Panc1 (cell line): ENCODE data around the gene AHRR. TPM values are rescaled to one million over a fixed set of nuclear protein-coding genes. Genes with fewer than 3 reads are reported as not detected.

Experiments used
- ATAC-seq: fragments of 200-7000 bp; cut with Tn5 transposase; 2 replicates; pipeline ENCODE4 v1.9.1; 2020; ENCODE audit warnings: mild to moderate bottlenecking, moderate library complexity
- BruUV-seq: library from RNA; stranded (reverse); fragments of 400-500 nt; replicated peaks from 2 replicates; lab custom pipeline; 2021; lab: Mats Ljungman, UMichigan
- CTCF ChIA-PET: fragments of 300-600 bp; sonication (Branson Sonifier 250); formaldehyde crosslinking; loops from one replicate; lab custom pipeline; 2022; ENCODE audit warnings: antibody characterized with exemption; lab: Charles Lee
- POLR2A ChIA-PET: fragments of 300-600 bp; sonication (Branson Sonifier 250); formaldehyde crosslinking; loops from one replicate; lab custom pipeline; 2022; ENCODE audit warnings: antibody characterized with exemption; lab: Charles Lee
- DNase-seq: peaks from one replicate; pipeline ENCODE4 v3.0.0-alpha.2; 2010; ENCODE audit warnings: low read depth, low spot score
- H3K27ac ChIP-seq: 2 replicates; pipeline ENCODE4 v1.5.1; 2011; ENCODE audit warnings: mild to moderate bottlenecking, low read length, inconsistent platforms
- H3K27me3 ChIP-seq: fragments of 200-500 bp; sonication (Bioruptor generic); 2 replicates; pipeline ENCODE4 v1.6.0; 2014; ENCODE audit warnings: low read length, inconsistent platforms; ENCODE audit not compliant: control insufficient read depth, insufficient read depth
- H3K36me3 ChIP-seq: fragments of 200-500 bp; sonication (Bioruptor generic); 2 replicates; pipeline ENCODE4 v1.5.1; 2014; ENCODE audit warnings: inconsistent platforms, mild to moderate bottlenecking, low read length, moderate library complexity; ENCODE audit not compliant: control insufficient read depth, insufficient read depth
- H3K4me1 ChIP-seq: 2 replicates; pipeline ENCODE4 v1.5.1; 2011; ENCODE audit warnings: inconsistent platforms, mild to moderate bottlenecking, low read length, moderate library complexity; ENCODE audit not compliant: control insufficient read depth, insufficient read depth
- H3K4me3 ChIP-seq, 2 experiments: 2 replicates each; pipeline ENCODE4 v1.5.1; 2011 to 2012; ENCODE audit warnings: low read depth in 2 of 2, low read length in 2 of 2, mild to moderate bottlenecking in 2 of 2, inconsistent platforms in 1 of 2, moderate library complexity in 1 of 2
- H3K9me3 ChIP-seq: fragments of 200-500 bp; sonication (Bioruptor generic); 2 replicates; pipeline ENCODE4 v1.5.1; 2014; ENCODE audit warnings: low read depth, mild to moderate bottlenecking, inconsistent platforms, low read length, moderate library complexity; ENCODE audit not compliant: control insufficient read depth, insufficient read depth
- POLR2AphosphoS5 ChIP-seq: IDR thresholded peaks from 2 replicates; pipeline ENCODE4 v1.6.1; 2012; ENCODE audit warnings: mild to moderate bottlenecking, low read depth, low read length, moderate library complexity
- SIN3A ChIP-seq: IDR thresholded peaks from 2 replicates; pipeline ENCODE4 v1.6.1; 2012; ENCODE audit warnings: low read depth, mild to moderate bottlenecking, low read length, moderate library complexity, borderline replicate concordance; ENCODE audit not compliant: insufficient read depth
- TCF7L2 ChIP-seq: IDR thresholded peaks from 2 replicates; pipeline ENCODE4 v1.6.1; 2011; ENCODE audit warnings: mild to moderate bottlenecking, low read depth, low read length, inconsistent platforms
- in situ Hi-C: cut with HindIII; loops from 2 replicates; pipeline ENCODE4 v1.10.0; 2016; ENCODE audit warnings: low sequenced_read_pairs, low pct_unique_long_range_greater_than_20kb
- intact Hi-C: fragments of 100-400 bp; cut with micrococcal nuclease; formaldehyde crosslinking; loops from one replicate; pipeline ENCODE4 v1.10.0; 2022; ENCODE audit not compliant: unreplicated experiment
- total RNA-seq: library from RNA; stranded (reverse); gene quantifications from one replicate; pipeline ENCODE4 v1.2.1, GENCODE V29; 2021; ENCODE audit not compliant: unreplicated experiment
- TF ChIP-seq, protein P1 (sequence below): fragments of 450-650 bp; IDR thresholded peaks from 2 replicates; pipeline ENCODE4 v1.5.1; 2017; ENCODE audit warnings: mild to moderate bottlenecking
- TF ChIP-seq, protein P2 (sequence below), 2 experiments: IDR thresholded peaks; 2 replicates each; pipeline ENCODE4 v1.6.1; 2011 to 2012; ENCODE audit warnings: low read depth in 2 of 2, control low read depth in 1 of 2, low read length in 1 of 2, mild to moderate bottlenecking in 1 of 2, moderate library complexity in 1 of 2; ENCODE audit not compliant: insufficient read depth in 1 of 2

The AHRR gene
- total RNA-seq, 1 experiment from 2014 or later = 23.6 TPM

DNA sequence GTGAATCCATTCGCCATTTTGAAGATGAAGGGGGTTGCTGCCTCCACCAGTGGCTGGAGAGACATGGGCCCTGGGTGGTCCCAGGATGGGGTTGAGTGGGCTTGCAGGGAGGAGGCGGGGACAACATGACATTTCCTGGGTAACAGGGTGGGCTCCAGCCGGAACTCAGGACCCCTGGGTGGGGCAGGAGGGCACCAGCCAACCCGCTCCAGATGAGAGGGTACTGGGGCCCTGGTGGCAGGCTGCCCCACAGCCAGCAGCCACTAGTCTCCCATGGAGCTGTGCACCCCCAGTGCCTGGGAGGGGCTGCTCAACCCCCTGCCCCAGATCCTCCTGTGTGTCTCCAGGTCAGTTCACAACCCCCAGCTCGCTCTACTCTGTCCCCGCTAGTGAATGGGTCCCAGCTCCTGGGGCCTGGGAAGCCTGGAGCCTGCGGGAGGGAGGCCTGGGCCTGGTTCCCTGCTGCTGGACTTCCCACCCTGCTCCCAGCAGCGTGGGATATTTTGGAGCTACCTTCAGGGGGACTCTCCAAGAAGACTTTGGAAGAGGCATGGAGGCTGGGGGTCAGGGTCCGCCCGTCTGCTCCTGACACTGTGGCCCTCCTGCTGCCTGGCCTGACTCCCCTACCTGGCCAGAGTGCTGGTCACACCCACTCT is 55.9 kb downstream of the AHRR start:
- CTCF ChIA-PET = no interaction called here
- no peak for ATAC-seq
- BruUV-seq = no TSS peak

DNA sequence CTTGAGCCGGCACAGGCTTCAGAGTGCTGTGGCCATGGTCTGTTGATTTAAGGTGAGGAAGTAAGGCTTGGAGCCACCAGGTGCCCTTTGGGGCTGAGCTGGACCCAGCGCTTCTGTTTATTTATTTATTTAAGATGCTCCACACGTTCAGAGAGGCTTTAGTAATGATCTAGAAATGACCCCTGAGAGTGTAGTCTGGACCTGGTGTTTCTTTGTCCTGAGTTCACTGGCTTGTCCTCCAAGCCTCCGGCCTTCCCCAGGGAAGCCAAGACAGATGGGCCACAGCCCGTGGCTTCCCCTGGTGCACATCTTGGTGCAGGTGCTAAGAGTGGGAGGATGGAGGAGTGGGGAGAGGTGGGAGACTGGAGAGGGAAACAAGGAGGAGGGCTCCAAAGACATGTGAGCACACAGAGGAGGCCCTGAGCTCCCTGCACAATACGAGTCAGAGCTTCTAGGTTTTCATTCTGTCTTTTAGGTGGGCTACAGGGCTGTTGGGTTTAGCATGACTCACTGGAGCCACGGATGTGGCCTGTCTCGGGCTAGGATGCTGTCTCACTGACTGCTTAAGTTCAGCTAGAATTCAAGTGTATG is 56.9 kb downstream of the AHRR start:
- CTCF ChIA-PET = no interaction called here
- H3K4me3 ChIP-seq = no peak overlapping the region
- H3K27me3 ChIP-seq = no peaks in the 10 kb centered on the region
- intact Hi-C loops = no loop called here
- no peak for DNase-seq
- no peaks in the 10 kb centered on the region for H3K36me3 ChIP-seq
- H3K9me3 ChIP-seq = no peaks in the 10 kb centered on the region
- ATAC-seq = peak; percentile 29; the same call in 1 of the 2 replicates
- H3K4me1 ChIP-seq = no peaks in the 10 kb centered on the region
- TF ChIP-seq, protein P1, sequence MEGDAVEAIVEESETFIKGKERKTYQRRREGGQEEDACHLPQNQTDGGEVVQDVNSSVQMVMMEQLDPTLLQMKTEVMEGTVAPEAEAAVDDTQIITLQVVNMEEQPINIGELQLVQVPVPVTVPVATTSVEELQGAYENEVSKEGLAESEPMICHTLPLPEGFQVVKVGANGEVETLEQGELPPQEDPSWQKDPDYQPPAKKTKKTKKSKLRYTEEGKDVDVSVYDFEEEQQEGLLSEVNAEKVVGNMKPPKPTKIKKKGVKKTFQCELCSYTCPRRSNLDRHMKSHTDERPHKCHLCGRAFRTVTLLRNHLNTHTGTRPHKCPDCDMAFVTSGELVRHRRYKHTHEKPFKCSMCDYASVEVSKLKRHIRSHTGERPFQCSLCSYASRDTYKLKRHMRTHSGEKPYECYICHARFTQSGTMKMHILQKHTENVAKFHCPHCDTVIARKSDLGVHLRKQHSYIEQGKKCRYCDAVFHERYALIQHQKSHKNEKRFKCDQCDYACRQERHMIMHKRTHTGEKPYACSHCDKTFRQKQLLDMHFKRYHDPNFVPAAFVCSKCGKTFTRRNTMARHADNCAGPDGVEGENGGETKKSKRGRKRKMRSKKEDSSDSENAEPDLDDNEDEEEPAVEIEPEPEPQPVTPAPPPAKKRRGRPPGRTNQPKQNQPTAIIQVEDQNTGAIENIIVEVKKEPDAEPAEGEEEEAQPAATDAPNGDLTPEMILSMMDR = no peak
- TF ChIP-seq TCF7L2 = no peak
- TF ChIP-seq SIN3A = no peak
- TF ChIP-seq, protein P2, sequence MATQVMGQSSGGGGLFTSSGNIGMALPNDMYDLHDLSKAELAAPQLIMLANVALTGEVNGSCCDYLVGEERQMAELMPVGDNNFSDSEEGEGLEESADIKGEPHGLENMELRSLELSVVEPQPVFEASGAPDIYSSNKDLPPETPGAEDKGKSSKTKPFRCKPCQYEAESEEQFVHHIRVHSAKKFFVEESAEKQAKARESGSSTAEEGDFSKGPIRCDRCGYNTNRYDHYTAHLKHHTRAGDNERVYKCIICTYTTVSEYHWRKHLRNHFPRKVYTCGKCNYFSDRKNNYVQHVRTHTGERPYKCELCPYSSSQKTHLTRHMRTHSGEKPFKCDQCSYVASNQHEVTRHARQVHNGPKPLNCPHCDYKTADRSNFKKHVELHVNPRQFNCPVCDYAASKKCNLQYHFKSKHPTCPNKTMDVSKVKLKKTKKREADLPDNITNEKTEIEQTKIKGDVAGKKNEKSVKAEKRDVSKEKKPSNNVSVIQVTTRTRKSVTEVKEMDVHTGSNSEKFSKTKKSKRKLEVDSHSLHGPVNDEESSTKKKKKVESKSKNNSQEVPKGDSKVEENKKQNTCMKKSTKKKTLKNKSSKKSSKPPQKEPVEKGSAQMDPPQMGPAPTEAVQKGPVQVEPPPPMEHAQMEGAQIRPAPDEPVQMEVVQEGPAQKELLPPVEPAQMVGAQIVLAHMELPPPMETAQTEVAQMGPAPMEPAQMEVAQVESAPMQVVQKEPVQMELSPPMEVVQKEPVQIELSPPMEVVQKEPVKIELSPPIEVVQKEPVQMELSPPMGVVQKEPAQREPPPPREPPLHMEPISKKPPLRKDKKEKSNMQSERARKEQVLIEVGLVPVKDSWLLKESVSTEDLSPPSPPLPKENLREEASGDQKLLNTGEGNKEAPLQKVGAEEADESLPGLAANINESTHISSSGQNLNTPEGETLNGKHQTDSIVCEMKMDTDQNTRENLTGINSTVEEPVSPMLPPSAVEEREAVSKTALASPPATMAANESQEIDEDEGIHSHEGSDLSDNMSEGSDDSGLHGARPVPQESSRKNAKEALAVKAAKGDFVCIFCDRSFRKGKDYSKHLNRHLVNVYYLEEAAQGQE (IDR thresholded peaks at IDR 0.05; ENCODE audit: insufficient read depth in 1 of 2, low read depth in 2 of 2, low read length in 1 of 2) = no peak
- TF ChIP-seq POLR2AphosphoS5 = no peak
- no peak overlapping the region for H3K27ac ChIP-seq
- in situ Hi-C loops = no loop called here
- POLR2A ChIA-PET = no interaction called here
- BruUV-seq = no TSS peak

More for the DNA sequence above, 55.9 kb downstream of the AHRR start:
- Histone ChIP-seq H3K27me3 (no peaks in the 10 kb centered on the region), H3K9me3 (no peaks in the 10 kb centered on the region), H3K4me1 (no peaks in the 10 kb centered on the region; the same call in 1 of the 2 replicates), H3K4me3 (no peak overlapping the region), H3K36me3 (no peaks in the 10 kb centered on the region), H3K27ac (no peak overlapping the region)
- intact Hi-C loops = no loop called here
- no peak for TF ChIP-seq SIN3A
- TF ChIP-seq TCF7L2 = no peak
- TF ChIP-seq, protein P2 (IDR thresholded peaks at IDR 0.05; ENCODE audit: insufficient read depth in 1 of 2, low read depth in 2 of 2, low read length in 1 of 2) = no peak
- no peak for TF ChIP-seq POLR2AphosphoS5
- TF ChIP-seq, protein P1 = no peak
- POLR2A ChIA-PET = no interaction called here
- no peak for DNase-seq
- in situ Hi-C loops = no loop called here
